ENCODE data around the gene PCDHGA5.
A peak's percentile ranks its signal among the peaks of the same experiment; 100 is the strongest.
"Not testable (repeated sequence)": the region's sequence is repeated elsewhere in the genome, so short reads cannot be mapped to it uniquely, and the experiment has no call there.

PCDHGA5 gene

DNA sequence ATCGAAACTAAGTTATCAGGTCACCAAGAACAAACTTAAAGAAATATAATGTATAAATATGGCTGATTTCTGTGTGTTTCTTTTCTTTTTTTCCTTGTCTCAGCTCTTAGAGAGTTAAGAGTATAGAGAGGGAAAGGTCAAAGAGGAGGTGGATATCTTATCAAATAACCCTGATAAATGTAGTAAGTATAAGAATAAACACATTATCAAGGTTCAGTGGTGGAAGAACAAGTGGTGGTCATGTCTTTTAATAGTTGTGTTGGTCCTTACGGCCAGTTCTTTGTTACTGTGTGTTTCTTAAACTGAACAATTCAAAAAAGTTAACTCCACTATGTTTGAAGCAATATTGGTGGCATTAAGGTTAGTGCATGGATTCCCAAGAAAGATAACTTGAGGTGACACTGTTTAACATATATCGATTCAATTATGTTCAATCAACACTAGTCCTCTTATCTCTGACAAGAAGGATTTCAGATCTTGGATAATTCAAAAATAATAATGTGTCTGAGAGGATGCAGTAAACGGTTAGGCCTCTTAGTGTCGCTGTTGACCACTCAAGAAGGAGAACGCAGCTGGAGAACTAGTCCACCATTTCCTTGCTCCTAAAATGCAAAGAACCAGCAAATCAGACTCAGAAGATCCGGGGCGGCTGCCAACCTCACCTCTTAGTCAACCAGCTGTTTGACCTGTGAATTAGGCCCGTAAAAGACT, 20.6 kb upstream of the PCDHGA5 start, which contains the start of gene PCDHGA3:
TSS of gene PCDHGA3 (plus strand) at position 588 of the 711 bp plus-strand sequence. CDS start 205 bp downstream, outside the sequence.
- Mint-ChIP-seq H3K4me1 (no peaks in the 10 kb centered on the region), H3K27me3 (peaks cover 97% of the 10 kb centered on the region), H3K9me3 (peaks cover 34 to 59% of the 10 kb centered on the region in 2 donors), H3K27ac (no peak within 1 kb of the TSS), H3K4me3 (peak within 1 kb of the TSS; percentile 61 to 76)
- ATAC-seq (no peak), DNase-seq (no peak)

DNA sequence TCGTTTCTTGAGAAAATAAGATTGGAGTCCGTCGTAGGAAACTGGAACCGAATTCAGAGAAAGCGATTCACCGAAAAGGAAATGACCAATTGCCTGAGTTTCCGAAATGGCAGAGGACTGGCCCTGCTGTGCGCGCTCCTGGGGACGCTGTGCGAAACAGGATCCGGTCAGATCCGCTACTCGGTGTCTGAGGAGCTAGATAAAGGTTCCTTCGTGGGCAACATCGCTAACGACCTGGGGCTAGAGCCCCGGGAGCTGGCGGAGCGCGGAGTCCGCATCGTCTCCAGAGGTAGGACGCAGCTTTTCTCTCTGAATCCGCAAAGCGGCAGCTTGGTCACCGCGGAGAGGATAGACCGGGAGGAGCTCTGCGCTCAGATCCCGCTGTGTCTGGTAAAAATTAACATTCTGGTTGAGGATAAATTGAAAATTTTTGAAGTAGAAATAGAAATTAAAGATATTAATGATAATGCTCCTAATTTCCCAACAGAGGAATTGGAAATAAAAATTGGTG, 20.0 kb upstream of the PCDHGA5 start:
- DNase-seq (no peak), ATAC-seq (no peak)
- Mint-ChIP-seq H3K27me3 (peaks cover 96% of the 10 kb centered on the region), H3K4me3 (peak overlapping the region; percentile 61 to 76), H3K27ac (no peak overlapping the region), H3K9me3 (peaks cover 34 to 53% of the 10 kb centered on the region in 2 donors), H3K4me1 (no peaks in the 10 kb centered on the region)

DNA sequence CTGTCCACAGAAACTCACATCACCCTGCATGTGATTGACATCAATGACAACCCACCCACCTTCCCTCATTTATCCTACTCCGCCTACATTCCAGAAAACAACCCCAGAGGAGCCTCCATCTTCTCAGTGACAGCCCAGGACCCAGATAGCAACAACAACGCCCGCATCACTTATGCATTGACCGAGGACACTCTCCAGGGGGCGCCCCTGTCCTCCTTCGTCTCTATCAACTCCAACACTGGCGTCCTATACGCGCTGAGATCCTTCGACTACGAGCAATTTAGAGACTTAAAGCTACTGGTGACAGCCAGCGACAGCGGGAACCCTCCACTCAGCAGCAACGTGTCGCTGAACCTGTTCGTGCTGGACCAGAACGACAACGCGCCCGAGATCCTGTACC, 18.6 kb upstream of the PCDHGA5 start:
- ATAC-seq (no peak), DNase-seq (no peak)
- Mint-ChIP-seq H3K4me3 (no peak overlapping the region), H3K27ac (no peak overlapping the region), H3K4me1 (no peaks in the 10 kb centered on the region), H3K9me3 (peaks cover 30 to 52% of the 10 kb centered on the region in 2 donors), H3K27me3 (peaks cover 90% of the 10 kb centered on the region)

DNA sequence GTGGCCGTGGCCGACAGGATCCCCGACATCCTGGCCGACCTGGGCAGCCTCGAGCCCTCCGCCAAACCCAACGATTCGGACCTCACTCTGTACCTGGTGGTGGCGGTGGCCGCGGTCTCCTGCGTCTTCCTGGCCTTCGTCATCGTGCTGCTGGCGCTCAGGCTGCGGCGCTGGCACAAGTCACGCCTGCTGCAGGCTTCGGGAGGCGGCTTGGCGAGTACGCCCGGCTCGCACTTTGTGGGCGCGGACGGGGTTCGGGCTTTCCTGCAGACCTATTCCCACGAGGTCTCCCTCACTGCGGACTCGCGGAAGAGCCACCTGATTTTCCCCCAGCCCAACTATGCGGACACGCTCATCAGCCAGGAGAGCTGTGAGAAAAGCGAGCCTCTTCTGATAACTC, 17.9 kb upstream of the PCDHGA5 start:
- not testable (repeated sequence) for ATAC-seq
- Mint-ChIP-seq H3K27me3 (peaks cover 90% of the 10 kb centered on the region), H3K9me3 (peaks cover 28 to 48% of the 10 kb centered on the region in 2 donors)

DNA sequence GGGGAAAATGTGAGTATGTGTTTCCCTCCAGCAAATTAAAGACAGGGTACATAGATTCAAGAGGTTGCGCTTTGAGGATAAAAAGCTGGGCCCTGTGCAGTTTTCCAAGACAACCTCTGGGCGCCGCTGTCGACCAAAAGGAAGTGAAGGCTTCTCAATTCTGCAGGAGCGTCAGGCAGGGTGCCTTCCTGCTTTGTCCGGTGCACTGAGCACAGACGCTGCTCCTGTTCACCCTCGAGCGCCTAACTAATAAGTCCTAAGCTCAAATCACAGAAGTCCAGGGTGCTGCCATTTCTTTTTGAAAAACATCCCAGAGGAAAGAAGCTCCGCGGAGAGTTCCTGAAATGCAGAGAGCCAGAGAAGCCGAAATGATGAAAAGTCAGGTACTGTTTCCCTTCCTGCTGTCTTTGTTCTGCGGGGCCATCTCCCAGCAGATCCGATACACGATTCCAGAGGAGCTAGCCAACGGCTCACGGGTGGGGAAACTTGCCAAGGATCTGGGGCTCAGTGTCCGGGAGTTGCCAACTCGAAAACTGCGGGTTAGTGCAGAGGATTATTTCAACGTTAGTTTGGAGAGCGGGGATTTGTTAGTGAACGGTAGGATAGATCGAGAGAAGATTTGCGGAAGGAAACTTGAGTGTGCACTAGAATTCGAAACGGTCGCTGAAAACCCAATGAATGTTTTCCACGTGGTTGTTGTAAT, 13.9 kb upstream of the PCDHGA5 start, which contains the start of gene PCDHGB1:
TSS of gene PCDHGB1 (plus strand) at position 183 of the 703 bp plus-strand sequence. CDS start at position 345, 162 bp downstream.
- Mint-ChIP-seq H3K9me3 (peaks cover 20 to 41% of the 10 kb centered on the region in 2 donors), H3K27me3 (peaks cover 85% of the 10 kb centered on the region), H3K4me1 (no peaks in the 10 kb centered on the region), H3K27ac (no peak within 1 kb of the TSS), H3K4me3 (peak within 1 kb of the TSS; percentile 61 to 75)
- DNase-seq, result peak in 1 of 2 donors; percentile 52
- peak; percentile 69 for ATAC-seq

More for the DNA sequence above, 17.9 kb upstream of the PCDHGA5 start:
- not testable (repeated sequence) for DNase-seq, H3K4me1 Mint-ChIP-seq, H3K4me3 Mint-ChIP-seq, H3K27ac Mint-ChIP-seq

DNA sequence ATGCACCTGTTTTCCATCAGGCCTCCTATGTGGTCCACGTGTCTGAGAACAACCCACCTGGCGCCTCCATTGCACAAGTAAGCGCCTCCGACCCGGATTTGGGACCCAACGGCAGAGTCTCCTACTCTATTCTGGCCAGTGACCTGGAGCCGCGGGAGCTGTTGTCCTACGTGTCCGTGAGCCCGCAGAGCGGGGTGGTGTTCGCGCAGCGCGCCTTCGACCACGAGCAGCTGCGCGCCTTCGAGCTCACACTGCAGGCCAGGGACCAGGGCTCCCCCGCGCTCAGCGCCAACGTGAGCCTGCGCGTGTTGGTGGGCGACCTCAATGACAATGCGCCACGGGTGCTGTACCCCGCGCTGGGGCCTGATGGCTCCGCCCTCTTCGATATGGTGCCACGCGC, 12.4 kb upstream of the PCDHGA5 start:
- Mint-ChIP-seq H3K27me3 (peaks cover 85% of the 10 kb centered on the region), H3K4me1 (no peaks in the 10 kb centered on the region), H3K4me3 (no peak overlapping the region), H3K9me3 (peaks cover 12 to 40% of the 10 kb centered on the region in 2 donors), H3K27ac (no peak overlapping the region)
- DNase-seq (no peak), ATAC-seq (no peak)

DNA sequence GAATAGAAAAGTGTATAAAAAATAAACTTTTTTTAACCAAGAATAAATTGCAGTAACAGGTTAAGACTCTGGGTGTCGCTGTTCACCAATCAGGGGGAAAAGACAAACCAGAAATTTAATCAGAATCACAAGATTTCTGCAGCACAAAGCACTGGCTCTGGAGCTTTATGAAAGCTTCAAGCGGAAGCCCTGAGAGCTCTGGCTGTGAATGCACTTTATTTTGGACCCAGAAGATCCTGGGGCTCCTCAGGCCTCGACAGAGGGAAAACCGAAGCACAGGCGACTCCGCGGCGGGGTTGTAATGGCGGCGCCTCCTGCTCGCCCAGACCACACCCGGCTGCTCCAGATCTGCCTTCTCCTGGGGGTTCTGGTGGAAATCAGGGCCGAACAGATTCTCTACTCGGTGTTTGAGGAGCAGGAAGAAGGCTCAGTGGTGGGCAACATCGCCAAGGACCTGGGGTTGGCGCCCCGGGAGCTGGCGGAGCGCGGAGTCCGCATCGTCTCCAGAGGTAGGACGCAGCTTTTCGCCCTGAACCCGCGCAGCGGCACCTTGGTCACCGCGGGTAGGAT, 9.0 kb upstream of the PCDHGA5 start, which contains the start of gene PCDHGA4:
TSS of gene PCDHGA4 (plus strand) at position 122 of the 570 bp plus-strand sequence. CDS start at position 209, 87 bp downstream.
- Mint-ChIP-seq H3K27me3 (peaks cover 83% of the 10 kb centered on the region), H3K4me1 (peaks cover 4% of the 10 kb centered on the region), H3K4me3 (peak within 1 kb of the TSS; percentile 64 to 73), H3K9me3 (peaks cover 19 to 44% of the 10 kb centered on the region in 2 donors), H3K27ac (no peak within 1 kb of the TSS)
- no peak for DNase-seq
- ATAC-seq, result no peak

DNA sequence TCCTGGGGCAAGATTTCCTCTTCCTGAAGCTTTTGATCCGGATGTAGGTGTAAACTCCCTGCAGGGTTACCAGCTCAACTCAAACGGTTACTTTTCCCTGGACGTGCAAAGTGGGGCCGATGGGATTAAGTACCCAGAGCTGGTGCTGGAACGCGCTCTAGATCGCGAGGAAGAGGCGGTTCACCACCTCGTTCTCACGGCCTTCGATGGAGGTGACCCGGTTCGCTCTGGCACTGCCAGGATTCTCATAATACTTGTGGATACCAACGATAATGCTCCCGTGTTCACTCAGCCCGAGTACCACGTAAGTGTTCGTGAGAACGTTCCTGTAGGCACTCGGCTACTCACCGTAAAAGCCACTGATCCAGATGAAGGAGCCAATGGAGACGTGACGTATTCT, 8.3 kb upstream of the PCDHGA5 start:
- H3K4me1 Mint-ChIP-seq, result peaks cover 6% of the 10 kb centered on the region
- no peak for DNase-seq
- peaks cover 20 to 44% of the 10 kb centered on the region in 2 donors for H3K9me3 Mint-ChIP-seq
- H3K27me3 Mint-ChIP-seq, result peaks cover 83% of the 10 kb centered on the region
- no peak for ATAC-seq
- H3K27ac Mint-ChIP-seq, result no peak overlapping the region
- H3K4me3 Mint-ChIP-seq, result peak overlapping the region in 1 of 2 donors; percentile 64

DNA sequence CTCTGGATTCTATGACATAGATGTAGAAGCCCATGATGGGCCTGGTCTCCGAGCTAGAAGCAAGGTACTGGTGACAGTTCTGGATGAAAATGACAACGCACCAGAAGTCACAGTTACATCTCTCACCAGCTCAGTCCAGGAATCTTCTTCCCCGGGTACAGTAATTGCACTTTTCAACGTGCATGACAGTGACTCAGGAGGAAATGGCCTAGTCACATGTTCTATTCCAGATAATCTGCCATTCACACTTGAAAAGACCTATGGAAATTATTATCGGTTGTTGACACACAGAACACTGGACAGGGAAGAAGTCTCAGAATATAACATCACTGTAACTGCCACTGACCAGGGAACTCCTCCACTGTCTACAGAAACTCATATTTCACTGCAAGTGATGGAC, 7.8 kb upstream of the PCDHGA5 start:
- Mint-ChIP-seq H3K4me3 (no peak overlapping the region), H3K9me3 (peaks cover 20 to 49% of the 10 kb centered on the region in 2 donors), H3K27me3 (peaks cover 83% of the 10 kb centered on the region), H3K4me1 (peaks cover 6% of the 10 kb centered on the region), H3K27ac (no peak overlapping the region)
- DNase-seq (no peak), ATAC-seq (no peak)

DNA sequence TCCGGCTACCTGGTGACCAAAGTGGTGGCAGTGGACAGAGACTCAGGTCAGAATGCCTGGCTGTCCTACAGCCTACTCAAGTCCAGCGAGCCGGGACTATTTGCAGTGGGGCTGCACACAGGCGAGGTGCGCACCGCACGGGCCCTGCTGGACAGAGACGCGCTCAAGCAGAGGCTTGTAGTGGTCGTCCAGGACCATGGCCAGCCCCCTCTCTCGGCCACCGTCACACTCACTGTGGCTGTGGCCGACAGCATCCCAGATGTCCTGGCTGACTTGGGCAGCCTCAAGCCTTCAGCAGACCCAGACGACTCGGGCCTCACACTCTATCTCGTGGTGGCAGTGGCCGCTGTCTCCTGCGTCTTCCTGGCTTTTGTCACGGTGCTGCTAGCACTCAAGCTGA, 7.0 kb upstream of the PCDHGA5 start:
- H3K9me3 Mint-ChIP-seq, result peaks cover 20 to 57% of the 10 kb centered on the region in 2 donors
- peaks cover 83% of the 10 kb centered on the region for H3K27me3 Mint-ChIP-seq
- DNase-seq, result no peak

DNA sequence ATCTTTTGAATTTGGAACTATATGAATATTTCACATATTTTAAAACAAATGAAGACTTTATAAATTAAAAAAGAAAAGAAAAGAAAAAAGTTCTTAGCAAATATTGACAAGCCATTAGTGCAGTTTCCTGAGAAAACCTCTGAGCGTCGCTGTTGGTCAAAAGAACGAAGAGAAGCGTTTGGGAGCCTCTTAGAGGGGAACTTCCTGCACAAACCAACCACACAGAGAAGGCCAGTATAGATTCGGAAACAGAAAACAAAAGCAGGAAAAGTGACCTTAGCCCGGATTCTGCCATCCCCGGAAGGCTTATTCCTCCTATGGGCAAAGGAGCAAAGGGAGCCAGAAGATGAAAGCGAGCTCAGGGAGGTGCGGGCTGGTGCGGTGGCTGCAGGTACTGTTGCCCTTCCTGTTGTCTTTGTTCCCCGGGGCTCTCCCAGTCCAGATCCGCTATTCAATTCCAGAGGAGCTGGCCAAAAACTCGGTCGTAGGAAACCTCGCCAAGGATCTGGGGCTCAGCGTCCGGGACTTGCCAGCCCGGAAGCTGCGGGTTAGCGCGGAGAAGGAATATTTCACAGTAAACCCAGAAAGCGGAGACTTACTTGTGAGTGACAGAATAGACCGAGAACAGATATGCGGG, 4.1 kb upstream of the PCDHGA5 start, which contains the start of gene PCDHGB2:
TSS of gene PCDHGB2 (plus strand) at position 205 of the 637 bp plus-strand sequence. CDS start at position 347, 142 bp downstream.
- H3K27ac Mint-ChIP-seq, result peak within 1 kb of the TSS in 1 of 2 donors; percentile 85
- peaks cover 87% of the 10 kb centered on the region for H3K27me3 Mint-ChIP-seq
- DNase-seq, result no peak
- H3K4me1 Mint-ChIP-seq, result peaks cover 6% of the 10 kb centered on the region
- H3K9me3 Mint-ChIP-seq, result peaks cover 19 to 64% of the 10 kb centered on the region in 2 donors
- ATAC-seq, result peak; percentile 35
- peak within 1 kb of the TSS; percentile 75 to 86 for H3K4me3 Mint-ChIP-seq

More for the DNA sequence above, 7.0 kb upstream of the PCDHGA5 start:
- H3K4me3 Mint-ChIP-seq, result no peak overlapping the region
- peaks cover 6% of the 10 kb centered on the region for H3K4me1 Mint-ChIP-seq
- no peak overlapping the region for H3K27ac Mint-ChIP-seq
- ATAC-seq, result no peak

DNA sequence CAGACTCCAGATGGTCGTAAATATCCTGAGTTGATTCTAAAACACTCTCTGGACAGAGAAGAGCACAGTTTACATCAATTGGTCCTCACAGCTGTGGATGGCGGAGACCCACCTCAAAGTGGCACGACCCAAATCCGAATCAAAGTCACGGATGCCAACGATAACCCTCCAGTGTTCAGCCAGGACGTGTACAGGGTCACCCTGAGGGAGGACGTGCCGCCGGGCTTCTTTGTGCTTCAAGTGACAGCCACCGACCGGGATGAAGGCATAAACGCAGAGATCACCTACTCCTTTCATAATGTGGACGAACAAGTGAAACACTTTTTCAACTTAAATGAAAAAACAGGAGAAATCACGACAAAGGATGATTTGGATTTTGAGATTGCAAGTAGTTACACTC, 3.3 kb upstream of the PCDHGA5 start:
- no peak overlapping the region for H3K27ac Mint-ChIP-seq
- ATAC-seq, result no peak
- peaks cover 19 to 66% of the 10 kb centered on the region in 2 donors for H3K9me3 Mint-ChIP-seq
- no peak for DNase-seq
- H3K27me3 Mint-ChIP-seq, result peaks cover 87% of the 10 kb centered on the region
- H3K4me1 Mint-ChIP-seq, result peaks cover 6% of the 10 kb centered on the region
- no peak overlapping the region for H3K4me3 Mint-ChIP-seq

DNA sequence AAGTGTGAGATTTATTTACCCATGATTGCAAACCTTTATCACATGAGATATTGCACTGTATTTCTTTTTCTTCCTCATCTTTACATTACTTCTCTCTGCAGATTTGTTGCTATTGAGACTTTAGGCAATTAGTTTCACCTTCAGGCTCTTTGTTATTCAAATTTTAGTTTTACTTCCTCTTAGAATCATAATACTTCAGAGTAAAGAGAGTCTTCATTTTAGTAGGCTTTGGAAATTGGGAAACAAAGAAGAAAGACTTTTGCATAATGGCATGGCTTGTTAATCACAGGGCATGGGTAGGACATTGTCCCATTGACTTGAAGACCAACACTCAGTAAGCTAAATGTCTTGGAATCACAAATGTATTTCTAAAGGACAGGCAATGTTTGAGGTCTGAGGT, 1.2 kb upstream of the PCDHGA5 start:
- H3K27me3 Mint-ChIP-seq, result peaks cover 89% of the 10 kb centered on the region
- H3K4me3 Mint-ChIP-seq, result no peak overlapping the region
- no peak for ATAC-seq
- H3K4me1 Mint-ChIP-seq, result peaks cover 6% of the 10 kb centered on the region
- DNase-seq, result no peak
- H3K27ac Mint-ChIP-seq, result no peak overlapping the region
- peaks cover 19 to 54% of the 10 kb centered on the region in 2 donors for H3K9me3 Mint-ChIP-seq

DNA sequence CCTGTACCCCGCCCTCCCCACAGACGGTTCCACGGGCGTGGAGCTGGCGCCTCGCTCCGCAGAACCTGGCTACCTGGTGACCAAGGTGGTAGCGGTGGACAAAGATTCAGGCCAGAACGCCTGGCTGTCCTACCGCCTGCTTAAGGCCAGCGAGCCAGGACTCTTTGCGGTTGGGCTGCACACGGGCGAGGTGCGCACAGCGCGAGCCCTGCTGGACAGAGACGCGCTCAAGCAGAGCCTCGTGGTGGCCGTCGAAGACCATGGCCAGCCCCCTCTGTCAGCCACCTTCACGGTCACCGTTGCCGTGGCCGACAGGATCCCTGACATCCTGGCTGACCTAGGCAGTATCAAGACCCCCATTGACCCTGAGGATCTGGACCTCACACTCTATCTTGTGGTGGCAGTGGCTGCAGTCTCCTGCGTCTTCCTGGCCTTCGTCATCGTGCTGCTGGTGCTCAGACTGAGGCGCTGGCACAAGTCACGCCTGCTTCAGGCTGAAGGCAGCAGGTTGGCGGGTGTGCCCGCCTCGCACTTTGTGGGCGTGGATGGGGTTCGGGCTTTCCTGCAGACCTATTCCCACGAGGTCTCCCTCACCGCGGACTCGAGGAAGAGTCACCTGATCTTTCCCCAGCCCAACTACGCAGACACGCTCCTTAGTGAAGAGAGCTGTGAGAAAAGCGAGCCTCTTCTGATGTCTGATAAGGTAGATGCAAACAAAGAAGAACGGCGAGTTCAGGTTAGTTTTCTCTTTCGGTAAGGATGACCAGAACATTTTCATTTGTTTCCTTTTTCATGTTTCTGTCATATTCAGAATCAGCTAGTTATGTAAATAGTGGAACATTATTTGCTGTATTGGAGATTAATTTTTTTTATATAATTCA, 2.3 kb downstream of the PCDHGA5 start:
- Mint-ChIP-seq H3K9me3 (peaks cover 16 to 51% of the 10 kb centered on the region in 2 donors), H3K27ac (no peak overlapping the region), H3K4me3 (no peak overlapping the region), H3K27me3 (peaks cover 91% of the 10 kb centered on the region), H3K4me1 (peaks cover 8% of the 10 kb centered on the region)
- ATAC-seq (no peak), DNase-seq (no peak)

Measured in stimulated activated naive CD8-positive, alpha-beta T cell treated with anti-CD3 and anti-CD28 coated beads, Interleukin-15, amount 100 ng/mL, for 72 hours (primary cell).